ENCODE data around the gene TMEM150C.

Gene TMEM150C

DNA sequence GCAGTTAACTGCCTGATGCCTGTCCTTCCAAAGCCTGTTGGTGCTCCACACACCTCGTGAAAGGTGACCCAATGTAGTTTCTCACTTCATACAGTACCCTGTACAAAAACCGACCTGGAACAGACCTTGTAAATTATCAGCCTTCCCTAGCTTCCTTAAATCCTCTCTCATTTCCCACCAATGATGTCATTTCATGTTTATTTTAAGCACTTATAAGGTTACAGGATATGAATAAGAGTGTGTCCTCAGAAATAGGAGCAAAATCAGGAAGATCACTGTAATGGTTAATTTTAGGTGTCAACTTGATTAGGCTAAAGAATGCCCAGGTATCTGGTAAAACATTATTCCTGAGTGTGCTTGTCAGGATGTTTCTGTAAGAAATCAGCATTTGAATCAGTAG is 44.7 kb downstream of the TMEM150C start:
- DNase-seq (ENCODE audit: low read depth in 2 of 3, low spot score in 2 of 3) = no peak

DNA sequence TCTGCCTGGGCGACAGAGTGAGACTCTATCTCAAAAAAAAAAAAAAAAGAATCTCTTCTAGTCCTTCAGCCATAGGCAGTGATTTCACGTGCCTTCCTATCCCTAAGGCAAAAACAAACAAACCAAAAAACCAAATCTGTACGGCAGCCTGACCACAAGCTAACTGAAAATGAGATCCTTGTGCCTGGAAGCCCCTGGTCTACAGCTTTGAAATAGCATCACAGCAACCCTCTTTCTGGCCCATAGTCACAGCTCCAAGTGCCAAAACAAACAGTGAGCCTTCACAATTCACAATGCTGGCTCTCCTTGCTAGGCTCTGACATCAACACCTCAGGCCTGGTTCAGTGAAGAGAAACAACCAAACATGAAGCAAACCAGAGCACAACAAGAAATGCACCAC is 46.1 kb downstream of the TMEM150C start:
- no peak for DNase-seq (ENCODE audit: low read depth in 2 of 3, low spot score in 2 of 3)

DNA sequence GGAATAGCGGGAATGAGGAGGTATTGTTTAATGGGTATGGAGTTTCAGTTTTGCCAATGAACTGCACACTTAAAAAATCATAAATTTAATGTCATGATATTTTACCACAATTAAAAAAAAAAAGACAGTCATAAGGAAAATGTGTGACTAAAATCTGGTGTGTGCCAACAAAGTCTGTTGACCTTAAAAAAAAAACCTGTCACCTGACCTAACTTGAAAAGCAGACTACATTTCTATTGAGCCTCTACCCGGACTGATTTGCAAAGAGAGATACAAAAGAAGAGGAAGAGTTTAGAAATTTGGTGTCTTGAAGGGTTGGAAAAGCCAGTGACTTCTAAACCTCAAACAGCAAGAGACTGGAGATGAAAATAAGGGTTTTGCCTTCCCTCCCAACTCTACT is 48.4 kb downstream of the TMEM150C start:
- DNase-seq (ENCODE audit: low read depth in 2 of 3, low spot score in 2 of 3) = no peak

DNA sequence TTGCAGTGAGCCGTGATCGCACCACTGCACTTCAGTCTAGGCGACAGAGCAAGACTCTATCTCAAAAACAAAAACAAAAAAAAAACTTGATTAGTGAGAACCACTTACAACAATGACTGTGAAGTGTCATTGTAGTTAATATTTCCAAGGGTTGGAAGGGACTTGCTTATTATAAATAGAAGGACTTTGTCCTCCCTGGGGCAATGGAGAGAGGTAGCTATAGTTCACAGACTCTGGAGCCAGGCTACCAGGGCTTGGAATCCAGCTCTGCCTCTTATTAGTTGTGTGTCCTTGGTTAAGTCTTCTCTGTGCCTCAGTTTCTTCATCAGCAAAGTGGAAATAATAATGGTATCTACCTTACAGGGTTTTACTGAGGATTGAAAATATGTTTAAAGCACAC is 51.6 kb downstream of the TMEM150C start:
- DNase-seq (ENCODE audit: low read depth in 2 of 3, low spot score in 2 of 3) = no peak

DNA sequence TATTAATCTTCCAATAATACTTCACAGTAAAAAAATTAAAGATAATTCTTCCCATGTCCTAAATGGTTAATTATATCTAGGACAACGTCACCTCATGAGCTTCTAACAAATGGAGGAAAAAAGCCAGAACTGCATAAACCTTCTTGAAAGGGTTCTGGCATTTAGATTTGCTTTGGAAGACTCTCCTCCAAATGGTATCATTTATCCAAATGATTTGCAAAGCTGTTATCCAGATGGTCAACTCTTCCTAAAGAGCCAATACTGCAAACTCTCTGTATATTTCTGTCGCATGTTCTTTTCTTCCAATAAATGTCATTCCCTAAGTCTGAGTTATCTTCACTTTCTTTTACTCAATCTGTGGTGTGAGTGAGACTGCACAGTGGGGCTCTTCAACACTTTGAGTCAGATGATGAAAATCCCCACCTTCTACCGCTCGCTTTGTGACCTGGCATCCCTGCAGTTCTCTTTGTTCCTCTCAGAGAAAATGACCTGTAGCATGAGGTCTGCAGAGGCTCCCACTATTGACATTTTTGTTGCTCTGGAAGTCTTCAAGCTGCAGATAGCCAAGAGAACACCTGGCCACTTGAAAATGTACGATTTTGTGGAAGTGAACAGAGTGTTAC is 52.9 kb downstream of the TMEM150C start:
- DNase-seq (ENCODE audit: low read depth in 2 of 3, low spot score in 2 of 3) = no peak

DNA sequence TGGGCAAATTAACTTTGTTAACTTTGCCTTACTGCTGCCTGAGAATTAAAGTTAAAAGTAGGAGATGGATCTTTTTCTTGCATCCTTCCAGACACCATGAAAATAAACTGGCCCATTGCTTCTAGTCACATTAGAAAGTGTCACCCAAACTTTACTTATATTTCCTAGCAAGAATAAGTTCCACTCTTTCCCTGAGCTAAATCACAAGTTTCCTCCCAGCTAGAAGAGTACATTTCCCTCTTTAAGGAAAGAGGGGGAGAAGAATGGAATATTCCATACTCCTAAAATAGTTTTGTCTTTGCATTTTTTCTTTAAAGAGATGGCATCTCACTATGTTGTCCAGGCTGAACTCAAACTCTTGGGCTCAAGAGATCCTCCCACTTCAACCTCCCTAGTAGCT is 53.8 kb downstream of the TMEM150C start:
- DNase-seq (ENCODE audit: low read depth in 2 of 3, low spot score in 2 of 3) = no peak

DNA sequence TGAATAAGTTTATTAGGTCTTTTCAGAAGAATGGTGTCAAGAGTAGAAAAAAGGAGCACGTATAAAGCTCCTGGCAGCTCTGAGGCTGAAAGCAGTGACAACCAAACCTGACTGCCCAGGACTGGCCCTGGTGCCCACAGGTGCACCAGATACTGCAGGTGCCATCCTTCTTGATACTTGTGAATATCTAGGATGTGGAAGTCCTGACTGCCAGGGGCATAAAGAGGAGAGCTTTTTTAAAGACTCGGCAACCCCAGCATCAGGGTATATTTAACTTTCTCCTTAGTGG is 60.7 kb downstream of the TMEM150C start:
- DNase-seq (ENCODE audit: low read depth in 2 of 3, low spot score in 2 of 3) = no peak

DNA sequence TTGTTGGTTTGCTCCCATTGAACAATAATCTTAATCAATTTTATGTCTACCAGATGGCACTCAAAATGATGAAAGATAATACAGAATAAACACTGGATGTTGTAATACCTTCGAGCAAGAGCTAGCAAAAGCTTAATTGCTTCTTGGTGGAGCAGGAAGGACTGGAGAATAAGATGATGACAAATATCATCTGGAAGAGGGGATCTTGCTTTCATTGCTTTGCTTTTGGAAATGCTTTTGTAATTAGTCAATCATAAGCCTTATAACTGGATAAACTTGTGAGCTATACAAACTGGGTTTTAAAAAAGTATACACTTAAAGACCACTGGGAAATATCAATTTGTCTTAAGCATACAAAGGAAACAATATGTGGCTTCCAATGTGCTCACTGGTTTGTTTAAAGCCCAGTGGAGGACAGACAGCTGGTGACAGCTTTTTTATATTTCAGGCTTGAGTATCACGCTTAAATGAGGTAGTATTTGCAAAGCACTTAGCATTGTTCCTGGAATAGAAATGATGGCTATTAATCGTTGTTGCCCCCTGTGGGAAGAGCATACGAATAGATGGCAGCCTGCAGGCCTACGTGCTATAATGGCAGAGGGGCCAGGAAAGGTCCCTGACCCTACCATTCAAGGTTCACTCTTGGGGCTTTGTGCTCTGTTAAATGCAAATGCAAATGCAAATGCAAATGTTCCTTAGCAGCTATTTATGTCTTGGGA is 61.2 kb downstream of the TMEM150C start:
- no peak for DNase-seq (ENCODE audit: low read depth in 2 of 3, low spot score in 2 of 3)

DNA sequence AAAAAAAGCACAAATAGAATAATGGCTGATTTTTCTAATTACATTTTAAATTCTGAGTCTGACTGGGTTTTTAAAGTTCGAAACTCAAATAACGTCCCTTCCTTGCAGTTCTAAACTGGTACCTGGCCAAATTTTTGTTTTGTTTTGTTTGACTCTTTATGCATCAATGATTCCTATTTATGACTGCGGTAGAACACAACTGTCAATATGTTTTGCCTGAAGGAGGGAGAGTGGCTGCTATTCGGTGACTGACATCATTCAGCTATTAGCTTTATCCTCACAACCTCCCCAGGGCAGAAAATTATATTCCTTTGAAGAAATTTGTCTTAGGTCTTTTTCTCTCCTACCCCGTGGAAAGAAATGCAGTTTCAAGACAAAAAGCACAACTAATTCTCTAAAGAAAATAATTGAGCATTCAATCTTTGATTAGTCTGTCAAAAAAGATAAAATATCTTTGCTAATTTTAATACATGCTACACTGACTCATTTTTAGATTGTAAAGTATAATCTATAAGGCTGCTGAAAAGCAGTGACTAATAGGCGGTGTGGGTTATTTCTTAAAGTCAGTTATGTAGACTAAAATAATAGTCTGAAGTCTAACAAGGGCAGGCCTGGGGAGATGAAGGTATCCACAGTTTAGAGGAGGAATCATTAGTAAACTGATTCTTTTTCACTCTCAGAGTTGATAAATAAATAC is 61.9 kb downstream of the TMEM150C start:
- DNase-seq (ENCODE audit: low read depth in 2 of 3, low spot score in 2 of 3) = no peak

DNA sequence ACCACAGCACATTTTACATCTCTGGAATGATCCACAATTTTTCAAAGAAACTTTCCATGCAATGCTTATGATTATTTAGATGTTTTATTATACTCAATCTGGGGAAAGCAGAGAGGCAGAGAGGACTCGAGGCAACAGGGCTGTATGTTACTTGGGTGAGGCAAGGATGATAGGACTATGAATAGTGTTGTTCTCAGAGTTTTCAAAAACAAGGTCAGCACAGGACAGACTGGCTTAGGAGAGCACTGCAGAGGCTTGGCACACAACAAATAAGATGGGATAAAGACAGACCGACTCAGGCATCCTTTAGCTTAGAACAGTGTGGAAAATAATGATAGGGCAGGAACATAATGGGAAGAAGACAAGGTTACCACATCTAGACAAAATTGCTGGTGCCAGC is 65.4 kb downstream of the TMEM150C start:
- no peak for DNase-seq (ENCODE audit: low read depth in 2 of 3, low spot score in 2 of 3)

DNA sequence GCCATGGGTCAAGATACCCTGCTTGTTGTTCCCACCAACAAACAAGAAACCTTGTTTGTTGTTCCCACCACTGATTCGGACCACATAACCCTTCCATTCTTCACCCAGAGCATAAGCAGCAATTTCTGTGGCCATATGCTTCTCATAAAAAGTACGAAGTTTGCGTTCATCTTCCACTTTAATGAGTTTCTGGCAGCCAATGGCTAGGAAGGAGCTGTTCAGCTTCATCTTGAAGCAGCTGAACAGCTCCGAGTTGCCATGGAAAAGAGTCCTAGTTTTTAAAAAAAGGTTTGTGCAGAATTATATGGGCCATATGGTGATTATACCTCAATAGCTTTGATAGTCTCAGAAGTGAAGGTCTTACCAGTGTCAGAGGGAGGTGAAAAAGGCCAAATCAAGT is 66.1 kb downstream of the TMEM150C start:
- no peak for DNase-seq (ENCODE audit: low read depth in 2 of 3, low spot score in 2 of 3)

DNA sequence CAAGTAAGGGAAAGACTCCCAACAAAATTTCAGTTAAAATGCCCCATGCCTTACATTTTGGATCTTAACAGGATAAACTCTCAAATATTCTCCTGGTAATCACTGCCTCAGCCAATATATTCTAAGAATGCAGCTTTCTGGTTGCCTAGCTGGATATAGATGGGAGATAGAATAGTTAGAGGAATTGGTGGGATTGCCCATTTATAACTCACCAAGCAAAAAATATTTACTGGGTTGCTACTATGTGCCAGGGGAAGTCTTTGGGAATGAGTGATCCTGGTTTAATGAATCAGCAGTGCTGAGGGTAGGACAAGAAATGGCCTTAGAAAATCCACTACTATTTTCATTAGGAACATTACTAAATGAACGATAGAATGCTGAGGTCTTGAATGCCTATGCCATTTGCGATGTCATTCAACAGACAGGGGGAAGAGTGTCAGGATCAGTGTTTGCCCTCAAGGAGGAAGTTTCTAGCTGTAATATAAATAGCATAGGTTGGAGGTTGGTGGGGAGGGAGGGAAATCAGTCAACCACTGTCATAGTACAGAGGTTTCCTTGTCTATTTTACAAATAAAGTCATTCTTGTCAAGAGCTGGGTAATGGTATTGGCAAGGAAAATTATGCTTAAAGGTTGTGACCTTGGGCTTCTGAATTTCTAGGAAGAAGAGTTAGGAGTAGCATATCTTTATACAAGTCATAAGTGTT is 67.9 kb downstream of the TMEM150C start:
- DNase-seq (ENCODE audit: low read depth in 2 of 3, low spot score in 2 of 3) = no peak

DNA sequence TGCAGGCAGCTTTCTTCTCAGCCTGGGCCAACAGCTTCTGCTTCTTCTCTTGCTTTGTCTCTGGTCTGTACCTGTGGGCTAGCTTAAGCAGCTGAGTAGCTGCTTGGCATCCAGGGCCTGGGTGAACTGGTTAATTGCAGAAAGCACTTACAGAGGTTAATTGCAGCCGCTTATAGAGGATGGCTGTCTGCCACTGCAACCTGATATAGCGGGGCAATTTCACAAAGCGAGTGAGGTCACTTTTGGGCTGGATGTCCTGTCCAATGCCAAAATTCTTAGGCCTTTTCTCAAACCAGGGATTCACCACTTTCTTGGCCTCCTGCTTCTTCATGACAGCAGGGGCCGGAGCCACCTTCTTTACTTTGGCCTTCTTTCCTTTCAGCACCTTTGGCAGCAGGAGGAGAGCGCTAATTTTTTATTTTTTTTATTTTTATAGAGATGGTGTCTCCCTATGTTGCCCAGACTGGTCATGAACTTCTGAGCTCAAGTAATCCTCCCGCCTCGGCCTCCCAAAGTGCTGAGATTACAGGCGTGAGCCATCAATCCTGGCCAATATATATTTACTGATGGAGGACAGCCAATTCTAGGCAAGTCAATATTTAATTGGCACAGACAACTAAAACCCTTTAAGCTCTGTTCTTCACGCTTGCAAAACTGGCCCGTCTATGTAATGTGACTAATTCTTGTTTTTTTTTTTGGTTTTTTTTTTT is 70.4 kb downstream of the TMEM150C start:
- DNase-seq (ENCODE audit: low read depth in 2 of 3, low spot score in 2 of 3) = no peak

DNA sequence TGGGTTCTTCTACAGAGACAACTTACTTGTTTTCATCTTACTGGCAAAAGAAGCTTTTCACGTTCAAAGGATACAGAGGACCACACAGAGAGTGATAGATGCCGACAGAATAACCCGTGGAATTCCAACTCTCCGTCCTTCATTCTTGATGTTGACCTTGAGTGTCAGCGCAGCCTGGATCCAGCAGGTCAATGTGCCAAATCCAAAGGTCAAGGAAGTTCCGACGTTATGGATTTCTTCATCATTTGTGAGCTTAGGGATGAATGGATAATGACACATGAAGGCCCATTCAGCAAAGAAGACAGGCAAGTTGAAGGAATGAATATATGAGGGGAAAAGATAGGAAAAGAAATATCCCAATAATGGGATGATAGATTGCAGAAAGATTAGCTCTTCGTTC is 71.8 kb downstream of the TMEM150C start:
- DNase-seq (ENCODE audit: low read depth in 2 of 3, low spot score in 2 of 3) = no peak

DNA sequence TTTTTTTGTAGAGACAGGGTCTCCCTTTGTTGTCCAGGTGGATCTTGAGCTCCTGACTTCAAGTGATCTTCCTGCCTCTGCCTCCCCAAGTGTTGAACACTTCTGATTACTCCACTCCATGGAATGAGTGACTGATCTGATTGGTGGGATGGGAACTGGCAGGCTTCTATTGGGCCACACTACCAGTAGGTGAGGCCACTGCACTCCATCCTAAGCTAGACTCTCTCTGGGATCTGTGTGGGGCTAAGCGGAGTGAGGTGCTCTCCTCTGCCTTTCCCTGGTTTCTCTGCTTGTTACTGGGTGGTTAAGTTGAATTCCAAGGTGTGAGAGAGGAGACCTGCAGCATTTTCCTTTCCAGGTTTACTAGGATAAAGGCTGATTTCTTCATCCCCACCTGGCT is 72.7 kb downstream of the TMEM150C start:
- no peak for DNase-seq (ENCODE audit: low read depth in 2 of 3, low spot score in 2 of 3)

DNA sequence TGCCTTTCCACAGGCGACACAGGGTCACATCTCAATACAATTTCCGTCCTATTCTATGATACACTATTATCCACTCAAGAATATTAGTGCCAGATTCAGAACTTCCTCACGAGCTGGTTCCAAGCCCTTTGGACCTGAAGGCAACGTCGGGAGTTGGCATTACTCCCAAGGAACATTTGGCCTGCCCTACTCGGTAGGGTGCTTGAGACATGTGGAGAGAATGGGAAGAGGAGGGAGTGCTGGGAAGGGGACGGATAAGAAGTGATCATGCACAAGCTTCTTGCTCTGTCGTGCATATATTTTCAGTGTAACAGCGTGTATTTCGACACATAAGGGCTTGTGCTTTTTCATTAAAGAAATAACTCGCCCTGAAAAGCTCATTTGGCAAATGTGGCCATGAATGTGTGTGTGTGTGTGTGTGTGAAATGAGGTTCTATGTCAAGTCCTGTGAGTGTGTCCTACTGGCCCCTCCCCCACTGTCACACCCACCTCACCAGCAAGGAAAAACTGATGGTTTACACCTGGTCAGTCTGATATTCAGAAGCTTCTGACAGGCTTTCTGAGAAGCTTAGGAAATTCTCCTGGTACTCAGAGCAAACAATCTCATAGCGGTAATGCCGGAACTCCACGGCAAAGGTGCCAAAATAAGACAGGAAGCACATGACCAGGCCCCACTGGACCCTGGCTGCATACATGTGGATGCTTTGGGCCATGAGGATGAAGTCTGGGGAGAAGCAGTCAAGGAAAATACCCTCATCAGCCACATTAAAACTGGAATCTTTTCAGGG is 76.6 kb downstream of the TMEM150C start:
- no peak for DNase-seq (ENCODE audit: low read depth in 2 of 3, low spot score in 2 of 3)

DNA sequence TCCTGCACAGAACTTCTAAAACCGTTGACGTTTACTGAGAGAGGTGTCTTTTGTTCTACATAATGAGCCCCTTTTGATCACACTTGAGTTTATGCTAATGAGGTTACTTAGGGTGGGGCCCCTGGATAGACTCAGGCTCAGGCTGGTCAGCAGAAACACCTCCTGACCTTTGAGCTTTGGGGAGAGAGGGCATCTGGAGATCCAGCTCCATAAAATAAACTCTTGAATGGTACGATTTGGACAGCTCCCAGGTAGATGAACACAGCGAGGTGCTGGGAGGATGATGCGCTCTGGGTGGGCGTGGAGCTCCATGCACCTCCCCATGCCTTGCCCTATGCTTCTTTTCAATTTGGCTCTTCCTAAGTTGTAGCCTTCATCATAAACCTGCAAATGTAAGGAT is 79.4 kb downstream of the TMEM150C start:
- no peak for DNase-seq (ENCODE audit: low read depth in 2 of 3, low spot score in 2 of 3)

DNA sequence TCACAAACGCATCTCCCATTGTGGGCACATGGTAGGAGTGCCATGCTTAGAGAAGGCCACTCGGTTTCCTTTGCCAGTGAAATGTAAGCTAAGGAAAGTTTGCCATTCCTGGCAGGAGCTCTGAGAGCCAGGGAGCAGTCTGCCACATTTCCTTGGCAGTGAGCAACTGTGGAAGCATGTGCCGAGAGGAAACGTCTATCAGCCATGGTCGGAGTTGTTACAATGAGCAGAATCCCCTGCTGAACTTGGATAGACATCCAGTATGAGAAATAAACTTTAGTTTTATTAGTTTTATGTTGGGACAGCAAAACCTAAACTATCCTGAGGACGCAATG is 80.3 kb downstream of the TMEM150C start:
- DNase-seq (ENCODE audit: low read depth in 2 of 3, low spot score in 2 of 3) = no peak

DNA sequence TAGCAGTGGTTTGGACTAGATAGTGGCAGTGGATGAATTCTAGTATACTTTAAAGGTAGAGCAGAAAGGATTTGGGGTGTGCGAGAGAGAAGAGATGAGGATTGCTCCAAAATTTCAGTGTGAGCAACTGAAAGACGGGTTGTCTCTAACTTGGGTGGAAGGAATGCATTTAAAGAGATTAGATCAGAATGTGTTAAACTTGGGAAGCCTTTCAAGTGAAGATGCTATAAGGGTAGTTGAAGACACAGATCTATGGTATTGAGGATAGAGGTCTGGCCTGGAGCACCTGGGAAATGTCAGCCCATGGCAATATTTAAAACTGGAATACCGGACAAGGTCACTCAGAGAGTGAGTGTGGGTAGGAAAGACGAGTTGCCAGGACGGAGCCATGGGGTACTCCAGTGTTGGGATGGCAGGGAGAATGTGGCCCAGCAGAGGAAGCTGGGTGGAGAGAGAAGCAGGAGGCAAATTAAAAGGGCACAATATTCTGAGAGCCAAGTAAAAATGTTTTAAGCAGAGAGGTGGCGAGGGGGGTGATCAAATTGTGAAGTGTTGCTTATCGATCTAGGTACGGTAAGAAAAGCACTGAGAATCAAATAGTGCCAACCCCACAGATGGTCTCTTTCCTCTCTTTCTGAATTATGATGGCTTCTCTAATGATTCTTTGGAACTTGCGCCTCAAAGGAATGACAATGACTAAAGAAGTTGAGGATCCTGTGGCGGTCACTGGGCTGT is 80.8 kb downstream of the TMEM150C start:
- DNase-seq (ENCODE audit: low read depth in 2 of 3, low spot score in 2 of 3) = no peak

DNA sequence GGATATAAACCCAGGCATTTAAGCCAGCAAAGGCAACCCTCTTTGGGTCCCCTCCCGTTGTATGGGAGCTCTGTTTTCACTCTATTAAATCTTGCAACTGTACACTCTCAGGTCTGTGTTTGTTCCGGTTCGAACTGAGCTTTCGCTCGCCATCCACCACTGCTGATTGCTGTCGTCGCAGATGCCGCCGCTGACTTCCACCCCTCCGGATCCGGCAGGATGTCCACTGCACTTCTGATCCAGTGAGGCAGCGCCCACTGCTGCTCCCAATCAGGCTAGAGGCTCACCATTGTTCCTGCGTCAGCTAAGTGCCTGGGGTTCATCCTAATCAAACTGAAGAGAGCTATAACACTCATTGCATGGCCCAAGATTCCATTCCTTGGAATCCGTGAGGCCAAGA is 82.2 kb downstream of the TMEM150C start:
- DNase-seq (ENCODE audit: low read depth in 2 of 3, low spot score in 2 of 3) = no peak

Measured in activated CD8-positive, alpha-beta memory T cell treated with anti-CD3 and anti-CD28 coated beads for 48 hours (primary cell).